GM18909 (cell line): Measurements from ENCODE around the gene SCARF2.

Experiments
- ATAC-seq: cut with Tn5 transposase; IDR thresholded peaks from one replicate; pipeline ENCODE4 v1.9.1; 2021; ENCODE audit warnings: mild to moderate bottlenecking; ENCODE audit not compliant: unreplicated experiment, poor library complexity

The SCARF2 gene

GRCh38 chr22:20440637-20441591, 3.3 kb upstream of the SCARF2 start:
- no peak for ATAC-seq

DNA sequence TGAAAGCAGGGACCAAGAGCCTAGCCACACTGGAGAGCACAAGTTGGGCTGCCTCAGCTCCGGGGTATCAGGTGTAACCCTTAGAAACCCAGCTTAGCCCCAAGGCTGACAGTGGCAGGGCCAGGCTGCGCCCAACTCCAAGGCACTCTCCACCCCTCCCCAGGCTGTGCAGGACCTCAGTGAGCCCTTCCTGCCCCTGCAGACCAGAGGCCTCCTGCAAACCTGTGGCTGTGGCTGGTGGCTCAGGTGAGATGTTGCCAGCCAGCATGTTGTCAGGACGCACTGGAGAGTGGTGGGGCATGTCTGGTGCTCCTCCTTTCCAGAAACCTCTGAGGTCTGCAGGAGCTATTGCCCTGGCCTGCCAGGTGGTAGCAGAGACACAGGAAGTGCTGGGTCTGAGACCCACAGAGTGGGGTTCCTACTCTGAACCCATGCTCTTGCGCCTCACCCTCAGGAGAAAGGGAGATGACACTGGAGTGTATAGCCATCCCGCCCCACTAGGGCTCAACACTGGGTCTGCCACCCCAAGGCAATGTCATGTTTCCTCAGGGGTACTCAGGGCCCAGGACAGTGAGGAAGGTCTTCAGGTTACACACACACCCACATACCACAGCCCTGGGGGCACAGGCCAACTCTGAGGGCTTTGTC, 2.4 kb upstream of the SCARF2 start:
- no peak for ATAC-seq

DNA sequence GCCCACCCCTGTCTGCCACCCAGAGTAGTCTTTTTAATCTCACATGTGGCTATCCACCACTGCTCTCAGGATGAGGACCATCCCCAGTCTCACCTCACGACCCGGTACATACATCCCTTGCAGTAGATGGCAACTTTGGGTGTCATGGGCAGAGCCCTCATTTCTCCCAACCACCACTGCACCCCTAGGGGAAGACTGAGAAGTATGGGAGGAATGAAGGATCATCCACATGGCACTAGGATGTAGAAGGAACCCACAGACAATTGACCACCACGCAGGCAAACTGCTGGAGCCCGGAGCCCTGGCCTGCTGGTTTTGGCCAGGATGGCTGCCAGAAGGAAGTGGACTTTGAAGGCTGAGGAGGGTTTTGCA, 1.9 kb upstream of the SCARF2 start:
- no peak for ATAC-seq

DNA sequence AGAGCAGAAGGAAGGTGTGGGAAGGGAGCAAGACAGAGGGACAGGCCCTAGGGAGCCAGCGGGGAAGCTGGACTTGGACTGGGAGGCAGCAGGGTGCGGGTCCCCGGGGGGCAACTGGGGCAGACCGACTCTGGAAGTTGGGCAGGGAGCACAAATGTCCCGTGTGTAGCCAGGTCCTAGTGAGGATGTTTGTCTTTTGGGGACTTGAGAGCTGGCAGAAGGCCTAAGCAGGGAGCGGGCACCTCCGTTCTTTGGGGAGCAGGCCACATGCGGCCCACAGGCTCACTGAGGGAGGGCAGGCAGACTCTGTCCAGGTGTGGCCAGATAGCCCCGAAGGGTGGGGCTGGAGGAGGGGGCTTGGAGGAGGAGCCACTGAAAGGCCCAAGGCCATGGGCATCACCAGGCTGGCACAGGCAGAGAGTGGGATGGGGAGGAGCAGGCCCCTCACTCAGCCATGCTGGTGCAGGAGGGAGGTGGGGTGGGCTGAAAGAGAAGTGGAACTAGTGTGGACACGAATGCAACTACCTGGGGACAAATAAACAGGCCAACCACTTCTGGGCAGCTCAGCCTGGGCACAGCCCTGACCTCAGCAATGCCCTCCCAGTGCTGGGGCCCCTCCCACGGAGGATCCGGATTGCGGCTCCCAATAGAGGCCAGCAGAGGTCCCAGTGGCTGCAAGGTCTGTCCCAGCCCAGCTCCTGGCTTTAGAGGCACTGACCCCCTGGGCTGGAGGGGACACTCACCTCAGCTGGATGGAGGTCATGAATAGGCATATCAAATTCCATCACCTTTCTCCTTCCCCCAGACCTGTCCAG, 1.3 kb upstream of the SCARF2 start:
- no peak for ATAC-seq

GRCh38 chr22:20438427-20438677, 727 bp upstream of the SCARF2 start:
- no peak for ATAC-seq

- ATAC-seq = no peak
Observed at GRCh38 chr22:20436768-20437612, 635 bp downstream of the SCARF2 start.

DNA sequence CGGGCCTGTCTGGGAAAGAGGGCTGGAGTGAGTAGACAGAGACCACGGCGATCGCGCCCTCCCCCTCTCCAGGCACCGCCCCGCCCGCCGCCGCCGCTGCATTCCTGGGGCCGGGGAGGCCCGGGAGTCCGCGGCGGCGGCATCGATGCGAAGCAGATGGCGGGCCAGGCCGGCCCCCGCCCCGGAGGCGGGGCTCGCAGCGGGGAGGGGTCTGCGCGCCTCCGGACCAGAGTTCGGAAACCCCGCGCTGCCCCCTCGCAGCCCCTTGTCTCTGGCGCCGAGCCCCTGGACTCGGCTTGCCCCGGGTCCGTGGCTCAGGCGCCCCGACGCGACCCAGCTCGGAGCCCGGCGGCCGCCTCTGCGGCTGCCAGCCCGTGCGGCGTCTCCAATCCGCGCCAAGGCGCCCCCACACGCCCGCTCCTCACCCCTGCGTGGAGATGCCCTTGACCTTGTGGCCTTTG, 1.3 kb downstream of the SCARF2 start:
- ATAC-seq = no peak

GRCh38 chr22:20435436-20436306, 2.0 kb downstream of the SCARF2 start:
- ATAC-seq = no peak

DNA sequence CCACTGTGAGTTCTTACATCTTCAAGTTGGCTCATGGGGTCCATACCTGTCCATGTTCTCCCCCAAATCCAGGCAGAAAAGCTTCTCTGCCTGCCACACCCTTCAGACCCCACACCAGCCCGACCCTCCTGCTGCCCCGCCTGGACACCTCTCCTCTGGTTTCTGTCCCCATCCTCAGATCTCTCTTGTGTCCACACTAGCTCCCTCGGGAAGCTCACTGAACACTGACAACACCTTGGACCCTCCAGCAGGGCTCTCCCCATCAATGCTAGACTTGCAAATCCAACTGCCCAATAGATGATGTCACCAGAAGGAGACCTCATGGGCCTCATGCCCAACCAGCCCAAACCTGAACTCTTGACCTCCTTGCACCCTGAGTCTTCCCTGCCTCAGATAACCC, 2.9 kb downstream of the SCARF2 start:
- ATAC-seq = no peak

DNA sequence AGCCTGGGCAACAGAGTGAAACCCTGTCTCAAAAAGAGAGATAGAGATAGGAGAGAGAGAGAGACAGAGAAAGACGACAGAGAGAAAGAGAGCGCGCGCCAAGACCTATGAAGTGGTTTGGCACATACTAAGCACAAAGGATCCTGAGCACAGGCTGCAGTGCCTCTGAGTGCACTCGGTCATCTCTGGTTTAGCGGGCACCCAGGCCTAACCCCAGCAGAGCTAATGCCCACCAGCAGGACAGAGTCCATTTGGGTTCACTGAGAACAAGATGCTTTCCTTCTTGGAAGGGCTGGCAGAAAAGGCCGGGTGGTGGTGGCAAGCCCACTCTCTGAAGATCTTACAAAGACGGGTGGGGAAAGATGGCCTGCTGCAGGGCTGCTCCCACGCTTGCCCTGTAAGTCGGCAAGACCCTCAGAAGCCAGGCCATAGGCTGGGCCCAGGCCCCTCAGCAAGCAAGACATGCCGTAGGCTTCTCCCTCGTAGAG, 3.3 kb downstream of the SCARF2 start:
- ATAC-seq = no peak

DNA sequence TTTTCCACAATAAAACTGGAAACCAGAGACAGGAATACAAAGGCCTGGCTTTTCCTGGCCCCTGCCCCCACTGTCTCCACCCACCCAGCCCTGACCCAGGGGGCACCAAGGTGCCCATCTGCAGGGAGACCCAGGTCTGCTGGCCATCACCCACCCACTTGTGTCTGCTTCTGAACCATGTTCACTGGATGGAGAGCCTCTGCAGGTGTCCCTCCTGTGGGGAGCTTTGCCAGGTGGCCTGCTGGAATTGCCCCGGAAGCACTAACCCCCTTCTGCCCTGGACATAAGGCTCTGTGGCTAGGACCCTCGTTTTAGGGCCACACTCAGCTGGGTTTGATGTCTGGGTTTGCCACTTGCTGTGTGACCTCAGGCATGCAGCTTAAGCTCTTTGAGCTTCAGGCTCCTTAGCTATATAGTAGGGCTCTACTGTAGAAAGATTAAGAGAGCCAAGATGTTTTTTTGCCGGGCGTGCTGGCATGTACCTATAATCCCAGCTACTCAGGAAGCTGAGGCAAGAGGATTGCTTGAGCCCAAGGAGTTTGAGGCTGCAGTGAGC, 3.9 kb downstream of the SCARF2 start:
- no peak for ATAC-seq

DNA sequence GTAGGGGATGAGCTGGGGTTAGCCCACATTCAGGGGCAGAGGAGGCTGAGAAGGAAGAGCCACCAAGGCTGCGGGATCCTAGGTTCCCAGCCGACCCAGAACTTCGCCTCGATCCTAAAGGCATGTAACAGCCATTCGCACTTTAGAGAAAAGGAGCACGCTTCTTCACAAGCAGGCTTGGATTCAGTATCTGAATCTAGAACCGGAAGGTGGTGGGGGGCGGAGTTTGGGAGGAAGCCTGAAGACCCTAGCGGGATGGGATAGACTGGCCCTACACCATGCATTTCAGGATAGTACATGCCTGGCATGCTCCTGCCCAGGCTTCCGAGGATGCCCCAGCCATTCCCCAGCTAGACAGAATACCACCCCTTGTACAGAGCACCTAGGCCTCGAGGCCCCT, 4.4 kb downstream of the SCARF2 start:
- ATAC-seq = no peak

DNA sequence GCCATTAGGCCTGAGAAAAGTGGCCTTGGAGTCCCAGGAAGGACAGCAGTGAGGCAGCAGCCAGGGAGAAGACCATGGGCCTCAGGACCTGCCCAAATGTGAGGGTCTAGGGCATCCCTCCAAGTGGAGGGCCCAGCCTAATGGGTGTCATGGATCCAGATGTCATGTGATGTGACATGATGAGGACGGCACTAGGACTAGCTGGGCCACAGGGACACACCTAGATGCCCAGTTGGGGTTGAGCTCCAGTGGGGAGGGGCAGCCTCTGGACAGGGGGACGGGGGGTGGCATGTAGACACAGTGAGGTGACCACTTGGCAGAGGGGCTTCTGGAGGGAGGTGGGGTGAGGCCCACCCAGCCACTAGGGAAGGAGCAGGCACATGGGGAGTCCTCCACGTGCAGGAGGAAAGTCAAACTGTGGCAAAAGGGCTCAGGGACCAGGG, 5.4 kb downstream of the SCARF2 start:
- ATAC-seq = no peak

DNA sequence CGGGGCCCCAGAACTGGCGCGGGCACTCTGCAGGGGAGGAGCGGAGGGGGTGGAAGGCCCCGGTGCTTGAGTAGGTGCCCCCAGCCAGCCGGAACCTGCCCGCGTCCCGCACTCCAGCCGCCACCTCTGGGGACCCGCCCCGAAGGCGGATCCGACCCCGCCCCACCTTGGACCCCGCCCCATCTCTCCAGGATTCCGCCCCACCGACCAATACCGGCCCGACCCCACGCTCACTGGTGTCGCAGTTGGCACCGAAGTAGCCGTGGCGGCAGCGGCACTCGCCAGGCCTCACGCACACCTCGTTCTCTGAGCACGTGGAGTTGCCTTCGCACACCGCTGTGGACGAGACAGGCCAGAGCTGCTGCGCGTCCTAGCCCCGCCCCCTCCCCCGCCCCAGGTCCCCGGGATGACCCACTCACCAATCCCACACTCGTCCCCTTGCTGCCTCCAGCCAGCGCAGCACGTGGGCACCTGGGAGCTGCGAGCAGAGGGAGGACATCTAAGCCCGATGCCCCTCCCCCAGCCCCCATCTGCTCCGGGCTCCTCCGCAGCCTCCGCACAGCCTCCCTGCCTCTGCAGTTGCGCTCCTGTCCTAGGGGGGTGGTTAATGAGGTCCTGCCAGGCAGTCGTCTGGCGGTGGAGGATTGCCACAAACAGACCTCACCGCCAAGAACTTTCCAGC, 6.0 kb downstream of the SCARF2 start:
- no peak for ATAC-seq

DNA sequence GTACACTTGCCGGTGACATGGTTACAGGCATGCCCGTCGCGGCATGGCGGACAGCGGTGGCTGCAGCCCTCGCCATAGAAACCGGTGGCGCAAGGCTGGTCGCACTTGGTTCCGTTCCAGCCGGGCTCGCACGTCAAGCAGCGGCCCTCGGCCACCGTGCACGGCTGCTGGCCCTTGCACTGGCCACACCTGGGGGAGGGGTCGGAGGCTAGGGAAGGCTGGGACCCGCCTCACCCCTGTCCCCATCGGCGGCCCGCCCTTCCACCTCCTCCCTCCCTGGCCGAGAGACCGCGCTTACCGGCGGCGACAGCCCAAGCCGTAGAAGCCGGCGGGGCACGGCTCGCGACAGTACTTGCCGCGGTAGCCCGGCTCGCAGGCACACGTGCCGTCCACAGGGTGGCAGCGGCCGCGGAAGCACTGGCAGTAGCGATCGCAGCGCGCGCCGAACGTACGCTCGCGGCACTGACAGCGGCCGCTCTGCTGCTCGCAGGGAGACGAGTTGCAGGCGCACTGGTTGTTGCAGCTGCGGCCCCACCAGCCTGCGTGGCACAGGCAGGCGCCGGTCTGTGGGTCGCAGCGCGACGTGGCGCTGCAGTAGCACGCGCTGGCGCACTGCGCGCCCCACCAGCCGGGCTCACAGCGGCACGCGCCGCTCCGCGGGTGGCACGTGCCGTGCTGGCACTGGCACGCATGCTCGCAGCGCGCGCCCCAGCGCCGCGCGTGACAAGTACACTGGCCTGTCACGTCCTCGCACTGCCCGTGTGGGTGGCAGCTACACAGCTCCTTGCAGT, 6.7 kb downstream of the SCARF2 start:
- no peak for ATAC-seq

GRCh38 chr22:20430101-20430719, 7.4 kb downstream of the SCARF2 start:
- ATAC-seq = no peak
